ENCODE results near the gene ZNF554. TPM values are rescaled to one million over a fixed set of nuclear protein-coding genes. Genes with fewer than 3 reads are reported as not detected.
"Not testable (repeated sequence)": the region's sequence is repeated elsewhere in the genome, so short reads cannot be mapped to it uniquely, and the experiment has no call there.

ZNF554 gene
- total RNA-seq, 2 donors from 2014 or later, result 4.3 to 4.5 TPM

GRCh38 chr19:2782936-2783780 is 36.5 kb upstream of the ZNF554 start, which contains the start of gene SGTA:
TSS of gene SGTA (minus strand) at chr19:2783273. CDS start at chr19:2769068, 14,205 bp downstream.
- H3K27ac Mint-ChIP-seq, result peak within 1 kb of the TSS; percentile 82
- no peaks in the 10 kb centered on the region for H3K27me3 Mint-ChIP-seq (ENCODE audit: low read depth)
- H3K4me1 Mint-ChIP-seq (ENCODE audit: low read depth), result peaks cover 60% of the 10 kb centered on the region
- H3K36me3 Mint-ChIP-seq (ENCODE audit: insufficient read depth in 2 of 2), result no peaks in the 10 kb centered on the region
- ATAC-seq (replicated peaks in 1 of 2) (peak; percentile 85), DNase-seq (peak; percentile 96 to 98)
- peak within 1 kb of the TSS; percentile 79 to 97 for H3K4me3 Mint-ChIP-seq
- no peaks in the 10 kb centered on the region for H3K9me3 Mint-ChIP-seq

- Mint-ChIP-seq H3K36me3 (ENCODE audit: insufficient read depth in 2 of 2) (peaks cover 0 to 1% of the 10 kb centered on the region in 2 donors), H3K27ac (peak overlapping the region; percentile 82), H3K27me3 (ENCODE audit: low read depth) (no peaks in the 10 kb centered on the region), H3K9me3 (no peaks in the 10 kb centered on the region), H3K4me3 (peak overlapping the region; percentile 79 to 97), H3K4me1 (ENCODE audit: low read depth) (peaks cover 61% of the 10 kb centered on the region)
- no peak for ATAC-seq (replicated peaks in 1 of 2)
- DNase-seq, result no peak
Observed at GRCh38 chr19:2783781-2784145, 35.9 kb upstream of the ZNF554 start.

DNA sequence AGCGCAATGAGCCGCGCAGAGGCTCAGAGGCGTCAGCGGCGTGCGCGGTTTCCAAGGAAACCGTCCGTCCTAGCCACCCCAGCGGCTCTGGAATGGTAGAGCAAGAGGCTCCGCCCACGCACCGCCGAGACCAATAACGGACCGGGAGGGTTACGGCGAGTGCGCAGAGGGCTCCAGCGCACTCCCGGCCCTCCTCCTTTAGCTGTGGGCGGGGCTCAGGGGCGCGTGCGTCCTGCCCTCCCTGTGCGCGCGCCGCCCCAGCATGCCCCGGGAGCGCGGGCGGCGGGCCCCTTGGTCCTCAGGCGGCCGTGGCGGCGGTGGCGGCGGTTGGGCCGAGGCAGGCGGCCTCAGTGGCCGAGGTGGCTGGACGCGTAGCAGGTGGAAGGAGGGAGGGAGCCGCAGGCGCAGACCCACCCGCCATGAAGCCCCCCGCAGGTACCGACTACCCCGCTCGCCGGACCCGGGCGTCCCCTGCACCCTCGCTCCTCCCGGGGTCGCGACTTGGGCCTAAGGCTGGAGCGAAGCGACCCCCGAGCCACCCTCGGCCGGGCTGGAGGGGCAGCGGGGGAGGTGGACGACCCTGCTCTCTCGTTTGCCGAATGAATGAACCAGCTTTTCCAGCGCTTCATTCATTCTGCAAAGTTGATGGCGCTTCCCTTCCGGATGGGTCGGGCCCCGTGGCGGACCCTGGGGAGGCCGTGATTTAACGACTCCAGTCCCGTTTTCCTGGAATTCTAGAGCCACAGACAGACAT is 34.2 kb upstream of the ZNF554 start, which contains the start of gene THOP1:
THOP1 (plus strand) TSS at position 260 of the 754 bp plus-strand sequence; CDS start at position 420, 160 bp downstream.
- DNase-seq (peak; percentile 99 to 100), ATAC-seq (replicated peaks in 1 of 2) (peak; percentile 84 to 85)
- Mint-ChIP-seq H3K27me3 (ENCODE audit: low read depth) (no peaks in the 10 kb centered on the region), H3K36me3 (ENCODE audit: insufficient read depth in 2 of 2) (peaks cover 1 to 4% of the 10 kb centered on the region in 2 donors), H3K4me1 (ENCODE audit: low read depth) (peaks cover 73% of the 10 kb centered on the region), H3K27ac (peak within 1 kb of the TSS; percentile 73), H3K4me3 (peak within 1 kb of the TSS; percentile 79 to 97), H3K9me3 (no peaks in the 10 kb centered on the region)

- no peak for ATAC-seq (replicated peaks in 1 of 2)
- peak overlapping the region; percentile 60 to 79 for H3K4me3 Mint-ChIP-seq
- H3K9me3 Mint-ChIP-seq, result no peaks in the 10 kb centered on the region
- no peak overlapping the region for H3K27ac Mint-ChIP-seq
- peaks cover 4 to 5% of the 10 kb centered on the region in 2 donors for H3K36me3 Mint-ChIP-seq (ENCODE audit: insufficient read depth in 2 of 2)
- no peaks in the 10 kb centered on the region for H3K27me3 Mint-ChIP-seq (ENCODE audit: low read depth)
- H3K4me1 Mint-ChIP-seq (ENCODE audit: low read depth), result peaks cover 57% of the 10 kb centered on the region
- DNase-seq, result no peak
Observed at GRCh38 chr19:2787115-2787514, 32.6 kb upstream of the ZNF554 start.

- H3K9me3 Mint-ChIP-seq, result no peaks in the 10 kb centered on the region
- H3K27me3 Mint-ChIP-seq (ENCODE audit: low read depth), result no peaks in the 10 kb centered on the region
- peaks cover 4 to 5% of the 10 kb centered on the region in 2 donors for H3K36me3 Mint-ChIP-seq (ENCODE audit: insufficient read depth in 2 of 2)
- no peak for ATAC-seq (replicated peaks in 1 of 2)
- H3K4me3 Mint-ChIP-seq, result peak overlapping the region in 1 of 2 donors; percentile 42
- no peak overlapping the region for H3K27ac Mint-ChIP-seq
- H3K4me1 Mint-ChIP-seq (ENCODE audit: low read depth), result peaks cover 53% of the 10 kb centered on the region
- no peak for DNase-seq
Observed at GRCh38 chr19:2788237-2788636, 31.4 kb upstream of the ZNF554 start.

GRCh38 chr19:2790194-2790556 is 29.5 kb upstream of the ZNF554 start:
- H3K4me1 Mint-ChIP-seq (ENCODE audit: low read depth), result peaks cover 35% of the 10 kb centered on the region
- no peak overlapping the region for H3K27ac Mint-ChIP-seq
- H3K36me3 Mint-ChIP-seq (ENCODE audit: insufficient read depth in 2 of 2), result peaks cover 4 to 5% of the 10 kb centered on the region in 2 donors
- ATAC-seq (replicated peaks in 1 of 2) (no peak), DNase-seq (no peak)
- H3K9me3 Mint-ChIP-seq, result no peaks in the 10 kb centered on the region
- H3K4me3 Mint-ChIP-seq, result peak overlapping the region in 1 of 2 donors; percentile 24
- no peaks in the 10 kb centered on the region for H3K27me3 Mint-ChIP-seq (ENCODE audit: low read depth)

DNA sequence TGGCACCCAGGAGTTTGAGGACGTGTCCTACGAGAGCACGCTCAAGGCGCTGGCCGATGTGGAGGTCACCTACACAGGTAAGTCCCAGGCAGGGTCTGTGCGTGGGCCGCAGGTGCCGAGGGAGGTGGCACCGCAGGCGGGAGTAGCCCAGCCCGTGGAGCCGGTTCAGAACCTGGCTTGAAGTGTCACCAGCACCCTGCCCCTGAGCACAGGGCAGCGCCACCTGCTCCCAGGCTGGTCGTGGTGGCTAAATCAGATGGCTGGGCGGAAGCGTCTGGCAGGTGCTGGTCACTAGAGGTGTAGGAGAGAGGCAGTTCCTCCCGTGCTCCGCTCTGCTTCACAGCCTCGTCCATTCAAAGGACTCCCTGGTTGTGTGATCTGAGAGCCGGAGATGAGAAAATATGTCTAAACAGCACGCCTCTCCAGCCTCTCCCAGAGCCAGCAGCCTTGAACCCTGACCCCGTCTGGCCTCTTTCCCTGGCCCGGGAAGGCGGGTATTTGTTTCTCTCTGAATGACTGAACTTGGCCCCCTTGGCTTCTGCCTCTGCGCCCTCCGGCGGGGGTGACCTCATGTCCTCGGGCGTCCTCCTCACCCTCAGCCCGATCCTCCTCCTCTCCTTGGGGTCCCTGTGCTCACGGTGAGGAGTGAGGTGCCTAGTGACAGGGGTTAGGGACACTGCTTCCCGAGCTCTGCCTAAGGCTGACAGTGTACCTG is 29.0 kb upstream of the ZNF554 start:
- H3K4me3 Mint-ChIP-seq, result no peak overlapping the region
- peaks cover 35% of the 10 kb centered on the region for H3K4me1 Mint-ChIP-seq (ENCODE audit: low read depth)
- peaks cover 7 to 8% of the 10 kb centered on the region in 2 donors for H3K36me3 Mint-ChIP-seq (ENCODE audit: insufficient read depth in 2 of 2)
- H3K9me3 Mint-ChIP-seq, result no peaks in the 10 kb centered on the region
- H3K27ac Mint-ChIP-seq, result no peak overlapping the region
- ATAC-seq (replicated peaks in 1 of 2) (no peak), DNase-seq (no peak)
- no peaks in the 10 kb centered on the region for H3K27me3 Mint-ChIP-seq (ENCODE audit: low read depth)

GRCh38 chr19:2791440-2791839 is 28.2 kb upstream of the ZNF554 start:
- DNase-seq (no peak), ATAC-seq (replicated peaks in 1 of 2) (no peak)
- Mint-ChIP-seq H3K27me3 (ENCODE audit: low read depth) (no peaks in the 10 kb centered on the region), H3K9me3 (no peaks in the 10 kb centered on the region), H3K36me3 (ENCODE audit: insufficient read depth in 2 of 2) (peaks cover 8% of the 10 kb centered on the region in 2 donors), H3K4me3 (no peak overlapping the region), H3K27ac (no peak overlapping the region), H3K4me1 (ENCODE audit: low read depth) (peaks cover 28% of the 10 kb centered on the region)

GRCh38 chr19:2791876-2792275 is 27.8 kb upstream of the ZNF554 start:
- no peak for ATAC-seq (replicated peaks in 1 of 2)
- no peak overlapping the region for H3K27ac Mint-ChIP-seq

DNA sequence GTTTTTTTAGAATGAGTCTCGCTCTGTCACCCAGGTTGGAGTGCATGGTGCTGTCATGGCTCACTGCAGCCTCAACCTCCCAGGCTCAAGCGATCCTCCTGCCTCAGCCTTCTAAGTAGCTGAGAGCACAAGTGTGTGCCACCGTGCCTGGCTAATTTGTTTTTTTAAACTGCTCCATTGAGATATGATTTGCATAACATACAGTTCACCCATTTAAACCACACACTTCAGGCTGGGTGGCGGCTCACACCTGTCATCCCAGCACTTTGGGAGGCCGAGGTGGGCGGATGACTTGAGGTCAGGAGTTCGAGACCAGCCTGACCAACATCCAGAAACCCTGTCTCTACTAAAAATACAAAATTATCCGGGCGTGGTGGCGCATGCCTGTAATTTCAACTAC is 27.0 kb upstream of the ZNF554 start:
- not testable (repeated sequence) for H3K27me3 Mint-ChIP-seq (ENCODE audit: low read depth); H3K27ac Mint-ChIP-seq; ATAC-seq (replicated peaks in 1 of 2); H3K36me3 Mint-ChIP-seq (ENCODE audit: insufficient read depth in 2 of 2); DNase-seq; H3K9me3 Mint-ChIP-seq; H3K4me3 Mint-ChIP-seq
- H3K4me1 Mint-ChIP-seq (ENCODE audit: low read depth), result peaks cover 19% of the 10 kb centered on the region

More at GRCh38 chr19:2791876-2792275, 27.8 kb upstream of the ZNF554 start:
- H3K36me3 Mint-ChIP-seq (ENCODE audit: insufficient read depth in 2 of 2), result peaks cover 8% of the 10 kb centered on the region in 2 donors
- no peaks in the 10 kb centered on the region for H3K27me3 Mint-ChIP-seq (ENCODE audit: low read depth)
- H3K4me1 Mint-ChIP-seq (ENCODE audit: low read depth), result peaks cover 27% of the 10 kb centered on the region
- no peak for DNase-seq
- H3K9me3 Mint-ChIP-seq, result no peaks in the 10 kb centered on the region
- H3K4me3 Mint-ChIP-seq, result no peak overlapping the region

DNA sequence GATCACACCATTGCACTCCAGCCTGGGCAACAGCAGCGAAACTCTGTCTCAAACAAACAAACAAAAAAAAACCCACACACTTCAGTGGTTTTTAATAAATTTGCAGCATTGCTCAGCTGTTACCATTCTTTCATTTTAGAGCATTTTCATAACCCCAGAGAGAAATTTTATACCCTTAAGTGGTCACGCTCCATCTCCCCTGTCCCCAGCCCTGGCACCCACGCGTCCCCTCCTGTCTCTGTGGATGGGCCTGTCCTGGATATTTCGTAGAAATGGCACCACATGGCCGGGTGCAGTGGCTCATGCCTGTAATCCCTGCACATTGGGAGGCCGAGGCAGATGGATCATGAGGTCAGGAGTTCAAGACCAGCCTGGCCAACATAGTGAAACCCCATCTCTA is 26.5 kb upstream of the ZNF554 start:
- H3K27me3 Mint-ChIP-seq (ENCODE audit: low read depth), result no peaks in the 10 kb centered on the region
- no peak overlapping the region for H3K4me3 Mint-ChIP-seq
- no peak overlapping the region for H3K27ac Mint-ChIP-seq
- peaks cover 18% of the 10 kb centered on the region for H3K4me1 Mint-ChIP-seq (ENCODE audit: low read depth)
- peaks cover 8 to 10% of the 10 kb centered on the region in 2 donors for H3K36me3 Mint-ChIP-seq (ENCODE audit: insufficient read depth in 2 of 2)
- ATAC-seq (replicated peaks in 1 of 2), result no peak
- DNase-seq, result no peak
- no peaks in the 10 kb centered on the region for H3K9me3 Mint-ChIP-seq

DNA sequence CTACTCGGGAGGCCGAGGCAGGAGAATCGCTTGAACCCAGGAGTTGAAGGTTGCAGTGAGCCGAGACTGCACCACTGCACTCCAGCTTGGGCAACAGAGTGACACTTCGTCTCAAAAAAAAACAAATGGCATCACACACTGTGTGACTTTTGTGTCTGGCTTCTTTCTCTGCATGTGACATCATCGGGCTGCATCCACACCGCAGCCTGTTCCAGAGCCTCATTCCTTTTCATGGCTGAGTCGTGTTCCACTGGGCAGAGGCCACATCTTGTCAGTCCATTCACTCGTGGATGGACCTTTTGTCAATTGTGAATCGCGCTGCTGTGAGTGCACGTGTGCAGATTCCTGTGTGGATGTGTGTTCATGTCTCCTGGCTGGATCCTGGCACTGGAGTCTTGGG is 26.1 kb upstream of the ZNF554 start:
- H3K4me1 Mint-ChIP-seq (ENCODE audit: low read depth), result peaks cover 18% of the 10 kb centered on the region
- peaks cover 8 to 9% of the 10 kb centered on the region in 2 donors for H3K36me3 Mint-ChIP-seq (ENCODE audit: insufficient read depth in 2 of 2)
- no peak overlapping the region for H3K27ac Mint-ChIP-seq

More for the DNA sequence above, 26.1 kb upstream of the ZNF554 start:
- Mint-ChIP-seq H3K9me3 (no peaks in the 10 kb centered on the region), H3K27me3 (ENCODE audit: low read depth) (no peaks in the 10 kb centered on the region), H3K4me3 (no peak overlapping the region)
- no peak for ATAC-seq (replicated peaks in 1 of 2)
- no peak for DNase-seq
